ENCODE data around the gene SALL4. TPM values are rescaled to one million over a fixed set of nuclear protein-coding genes. Genes with fewer than 3 reads are reported as not detected.
"Not testable (repeated sequence)": the region's sequence is repeated elsewhere in the genome, so short reads cannot be mapped to it uniquely, and the experiment has no call there.

The SALL4 gene
- total and polyA plus RNA-seq, 4 experiments from 2014 or later = 0.08 TPM; not detected in 3

- H3K27ac Mint-ChIP-seq; H3K9me3 Mint-ChIP-seq; CTCF ChIA-PET (ENCODE audit: partially characterized antibody); H3K4me1 ChIP-seq (ENCODE audit: insufficient read depth, low read length); H3K27me3 ChIP-seq (ENCODE audit: insufficient read depth, low read length); H3K4me3 Mint-ChIP-seq; POLR2A ChIA-PET (ENCODE audit: partially characterized antibody); DNase-seq; H3K9me3 ChIP-seq (ENCODE audit: control insufficient read depth in 1 of 2, low read length in 2 of 2); H3K36me3 Mint-ChIP-seq; H3K36me3 ChIP-seq (ENCODE audit: insufficient read depth, low read length); H3K27ac ChIP-seq (ENCODE audit: low read depth, low read length); H3K4me1 Mint-ChIP-seq; intact Hi-C loops (cut with micrococcal nuclease); H3K27me3 Mint-ChIP-seq; H3K4me3 ChIP-seq (ENCODE audit: low read length in 2 of 2): not testable (repeated sequence)
Measured at GRCh38 chr20:51753220-51753619, 49.1 kb downstream of the SALL4 start.

DNA sequence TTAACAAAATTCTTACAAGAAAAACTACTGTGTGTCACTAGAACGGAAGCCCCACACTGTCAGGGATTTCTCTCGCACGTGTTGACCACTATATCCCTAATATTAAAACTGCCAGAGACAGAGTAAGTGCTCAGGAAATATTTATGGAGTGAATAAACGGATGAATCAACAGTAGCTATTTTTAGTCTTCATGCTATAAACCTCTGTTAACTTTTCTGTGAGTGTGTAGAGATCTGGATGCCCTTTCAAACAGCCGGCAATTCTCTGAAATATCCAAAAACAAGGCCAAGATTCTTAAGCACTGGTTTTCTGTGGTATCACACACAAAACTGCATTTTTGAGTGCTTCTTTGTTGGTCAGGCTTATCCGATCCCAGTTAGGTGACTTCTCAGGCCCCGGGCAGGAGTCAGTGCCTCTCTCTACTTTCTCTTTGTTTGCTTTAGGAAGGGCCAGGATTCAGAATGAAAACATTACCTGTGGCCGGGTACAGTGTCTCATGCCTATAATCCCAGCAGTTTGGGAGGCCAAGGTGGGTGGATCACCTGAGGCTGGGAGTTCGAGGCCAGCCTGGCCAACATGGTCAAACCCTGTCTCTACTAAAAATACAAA lies 49.9 kb downstream of the SALL4 start:
- POLR2A ChIA-PET (ENCODE audit: partially characterized antibody) = no interaction called here
- no peaks in the 10 kb centered on the region for H3K27me3 ChIP-seq (ENCODE audit: insufficient read depth, low read length)
- H3K27ac Mint-ChIP-seq = no peak overlapping the region
- DNase-seq = no peak
- no peaks in the 10 kb centered on the region for H3K4me1 Mint-ChIP-seq
- intact Hi-C loops (cut with micrococcal nuclease) = no loop called here
- H3K36me3 Mint-ChIP-seq = no peaks in the 10 kb centered on the region
- no peaks in the 10 kb centered on the region for H3K36me3 ChIP-seq (ENCODE audit: insufficient read depth, low read length)
- H3K4me3 Mint-ChIP-seq = no peak overlapping the region
- no peak overlapping the region for H3K4me3 ChIP-seq (ENCODE audit: low read length in 2 of 2)
- H3K4me1 ChIP-seq (ENCODE audit: insufficient read depth, low read length) = no peaks in the 10 kb centered on the region
- no peaks in the 10 kb centered on the region for H3K9me3 Mint-ChIP-seq
- H3K9me3 ChIP-seq (ENCODE audit: control insufficient read depth in 1 of 2, low read length in 2 of 2) = no peaks in the 10 kb centered on the region
- no peak overlapping the region for H3K27ac ChIP-seq (ENCODE audit: low read depth, low read length)
- CTCF ChIA-PET (ENCODE audit: partially characterized antibody) = no interaction called here
- H3K27me3 Mint-ChIP-seq = peaks cover 2 to 7% of the 10 kb centered on the region in 2 donors

- ChIA-PET CTCF (ENCODE audit: partially characterized antibody) (no interaction called here), POLR2A (ENCODE audit: partially characterized antibody) (no interaction called here)
- no peaks in the 10 kb centered on the region for H3K4me1 Mint-ChIP-seq
- no peak overlapping the region for H3K4me3 Mint-ChIP-seq
- H3K4me1 ChIP-seq (ENCODE audit: insufficient read depth, low read length) = no peaks in the 10 kb centered on the region
- H3K9me3 Mint-ChIP-seq = peaks cover 0 to under 1% (median 0%) of the 10 kb centered on the region in 8 donors
- H3K27ac Mint-ChIP-seq = no peak overlapping the region
- intact Hi-C loops (cut with micrococcal nuclease) = no loop called here
- no peaks in the 10 kb centered on the region for H3K36me3 Mint-ChIP-seq
- H3K4me3 ChIP-seq (ENCODE audit: low read length in 2 of 2) = no peak overlapping the region
- no peaks in the 10 kb centered on the region for H3K9me3 ChIP-seq (ENCODE audit: control insufficient read depth in 1 of 2, low read length in 2 of 2)
- no peaks in the 10 kb centered on the region for H3K36me3 ChIP-seq (ENCODE audit: insufficient read depth, low read length)
- DNase-seq = no peak
- H3K27me3 ChIP-seq (ENCODE audit: insufficient read depth, low read length) = no peaks in the 10 kb centered on the region
- H3K27ac ChIP-seq (ENCODE audit: low read depth, low read length) = no peak overlapping the region
- H3K27me3 Mint-ChIP-seq = peaks cover 3 to 5% of the 10 kb centered on the region in 2 donors
Measured at GRCh38 chr20:51750770-51751388, 51.4 kb downstream of the SALL4 start.

- H3K4me3 Mint-ChIP-seq = no peak overlapping the region
- Histone ChIP-seq H3K4me3 (ENCODE audit: low read length in 2 of 2) (no peak overlapping the region), H3K27ac (ENCODE audit: low read depth, low read length) (no peak overlapping the region), H3K36me3 (ENCODE audit: insufficient read depth, low read length) (no peaks in the 10 kb centered on the region), H3K9me3 (ENCODE audit: control insufficient read depth in 1 of 2, low read length in 2 of 2) (no peaks in the 10 kb centered on the region), H3K27me3 (ENCODE audit: insufficient read depth, low read length) (no peaks in the 10 kb centered on the region), H3K4me1 (ENCODE audit: insufficient read depth, low read length) (no peaks in the 10 kb centered on the region)
- H3K27me3 Mint-ChIP-seq = peaks cover 5 to 9% of the 10 kb centered on the region in 2 donors
- H3K36me3 Mint-ChIP-seq = no peaks in the 10 kb centered on the region
- no peak overlapping the region for H3K27ac Mint-ChIP-seq
- POLR2A ChIA-PET (ENCODE audit: partially characterized antibody) = no interaction called here
- no peak for DNase-seq
- peaks cover 0 to 4% (median 0%) of the 10 kb centered on the region in 8 donors for H3K9me3 Mint-ChIP-seq
- intact Hi-C loops (cut with micrococcal nuclease) = no loop called here
- CTCF ChIA-PET (ENCODE audit: partially characterized antibody) = no interaction called here
- no peaks in the 10 kb centered on the region for H3K4me1 Mint-ChIP-seq
Measured at GRCh38 chr20:51750037-51750769, 52.1 kb downstream of the SALL4 start.

DNA sequence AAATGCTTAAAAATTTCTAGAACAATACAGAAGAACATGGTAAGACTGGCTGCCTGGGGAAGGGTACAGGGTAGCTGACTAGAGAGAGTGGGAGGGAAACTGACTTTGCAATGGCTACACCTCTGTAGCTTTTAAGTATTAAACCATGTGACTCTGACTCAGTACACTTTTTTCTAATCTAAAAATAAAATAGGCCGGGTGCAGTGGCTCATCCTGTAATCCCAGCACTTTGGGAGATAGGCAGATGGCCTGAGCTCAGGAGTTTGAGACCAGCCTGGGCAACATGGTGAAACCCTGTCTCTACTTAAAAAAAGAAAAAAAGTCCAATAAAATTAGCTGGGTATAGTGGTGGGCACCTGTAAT lies 52.7 kb downstream of the SALL4 start:
- ChIA-PET POLR2A (ENCODE audit: partially characterized antibody) (no interaction called here), CTCF (ENCODE audit: partially characterized antibody) (no interaction called here)
- Histone ChIP-seq H3K36me3 (ENCODE audit: insufficient read depth, low read length) (no peaks in the 10 kb centered on the region), H3K27ac (ENCODE audit: low read depth, low read length) (no peak overlapping the region), H3K4me3 (ENCODE audit: low read length in 2 of 2) (no peak overlapping the region), H3K27me3 (ENCODE audit: insufficient read depth, low read length) (no peaks in the 10 kb centered on the region), H3K4me1 (ENCODE audit: insufficient read depth, low read length) (no peaks in the 10 kb centered on the region), H3K9me3 (ENCODE audit: control insufficient read depth in 1 of 2, low read length in 2 of 2) (no peaks in the 10 kb centered on the region)
- Mint-ChIP-seq H3K4me1 (no peaks in the 10 kb centered on the region), H3K27me3 (peaks cover 5 to 9% of the 10 kb centered on the region in 2 donors), H3K36me3 (no peaks in the 10 kb centered on the region), H3K9me3 (peaks cover 0 to 4% (median 0%) of the 10 kb centered on the region in 8 donors), H3K27ac (peak overlapping the region in 1 of 7 donors; percentile 74), H3K4me3 (no peak overlapping the region)
- no peak for DNase-seq
- intact Hi-C loops (cut with micrococcal nuclease) = no loop called here

GRCh38 chr20:51747182-51747911 lies 55.0 kb downstream of the SALL4 start:
- POLR2A ChIA-PET (ENCODE audit: partially characterized antibody) = no interaction called here
- no peak overlapping the region for H3K4me3 ChIP-seq (ENCODE audit: low read length in 2 of 2)
- no peaks in the 10 kb centered on the region for H3K9me3 ChIP-seq (ENCODE audit: control insufficient read depth in 1 of 2, low read length in 2 of 2)
- H3K36me3 ChIP-seq (ENCODE audit: insufficient read depth, low read length) = no peaks in the 10 kb centered on the region
- DNase-seq = no peak
- CTCF ChIA-PET (ENCODE audit: partially characterized antibody) = no interaction called here
- no peaks in the 10 kb centered on the region for H3K27me3 ChIP-seq (ENCODE audit: insufficient read depth, low read length)
- H3K4me1 ChIP-seq (ENCODE audit: insufficient read depth, low read length) = no peaks in the 10 kb centered on the region
- H3K36me3 Mint-ChIP-seq = no peaks in the 10 kb centered on the region
- intact Hi-C loops (cut with micrococcal nuclease) = no loop called here
- peaks cover 0 to 4% (median 0%) of the 10 kb centered on the region in 8 donors for H3K9me3 Mint-ChIP-seq
- H3K4me1 Mint-ChIP-seq = no peaks in the 10 kb centered on the region
- H3K4me3 Mint-ChIP-seq = no peak overlapping the region
- H3K27me3 Mint-ChIP-seq = peaks cover 6 to 10% of the 10 kb centered on the region in 2 donors
- no peak overlapping the region for H3K27ac Mint-ChIP-seq
- no peak overlapping the region for H3K27ac ChIP-seq (ENCODE audit: low read depth, low read length)

DNA sequence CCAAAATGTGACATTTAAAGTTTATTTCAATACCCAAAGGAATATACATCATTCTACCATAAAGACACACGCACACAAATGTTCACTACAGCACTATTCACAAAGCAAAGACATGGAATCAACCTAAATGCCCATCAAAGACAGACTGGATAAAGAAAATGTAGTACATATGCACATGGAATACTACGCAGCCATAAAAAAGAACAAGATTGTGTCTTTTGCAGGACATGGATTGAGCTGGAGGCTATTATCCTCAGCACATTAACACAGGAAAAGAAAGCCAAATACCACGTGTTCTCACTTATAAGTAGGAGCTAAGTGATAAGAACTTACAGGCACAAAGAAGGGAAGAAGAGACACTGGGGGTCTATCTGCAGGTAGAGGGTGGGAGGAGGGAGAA lies 56.5 kb downstream of the SALL4 start:
- Histone ChIP-seq H3K36me3 (ENCODE audit: insufficient read depth, low read length) (no peaks in the 10 kb centered on the region), H3K27ac (ENCODE audit: low read depth, low read length) (no peak overlapping the region), H3K4me3 (ENCODE audit: low read length in 2 of 2) (no peak overlapping the region), H3K27me3 (ENCODE audit: insufficient read depth, low read length) (no peaks in the 10 kb centered on the region), H3K9me3 (ENCODE audit: control insufficient read depth in 1 of 2, low read length in 2 of 2) (no peaks in the 10 kb centered on the region), H3K4me1 (ENCODE audit: insufficient read depth, low read length) (no peaks in the 10 kb centered on the region)
- Mint-ChIP-seq H3K4me3 (no peak overlapping the region), H3K4me1 (no peaks in the 10 kb centered on the region), H3K36me3 (no peaks in the 10 kb centered on the region), H3K27me3 (peaks cover 7 to 8% of the 10 kb centered on the region in 2 donors), H3K9me3 (peaks cover 0 to 4% (median 0%) of the 10 kb centered on the region in 8 donors), H3K27ac (no peak overlapping the region)
- CTCF ChIA-PET (ENCODE audit: partially characterized antibody) = no interaction called here
- intact Hi-C loops (cut with micrococcal nuclease) = no loop called here
- DNase-seq = no peak
- POLR2A ChIA-PET (ENCODE audit: partially characterized antibody) = no interaction called here

All from CD4-positive, alpha-beta memory T cell (primary cell).